ENCODE data around the gene PLPPR1. TPM values are rescaled to one million over a fixed set of nuclear protein-coding genes. Genes with fewer than 3 reads are reported as not detected.

PLPPR1 gene
- polyA plus RNA-seq, 1 of the 3 experiments (the other 2 are of a cell fraction) = not detected

GRCh38 chr9:101201630-101202029, 173.1 kb downstream of the PLPPR1 start (continued):
- TF ChIP-seq EZH2phosphoT487 (IDR thresholded peaks at IDR 0.05; ENCODE audit: borderline replicate concordance, low read depth) = no peak
- TF ChIP-seq TEAD4 (IDR thresholded peaks at IDR 0.05; ENCODE audit: borderline replicate concordance, insufficient read depth) = no peak
- TF ChIP-seq POLR2AphosphoS5 (IDR thresholded peaks at IDR 0.05; ENCODE audit: low read depth, low read length) = no peak
- no peak for TF ChIP-seq TCF12 (IDR thresholded peaks at IDR 0.05)

DNA sequence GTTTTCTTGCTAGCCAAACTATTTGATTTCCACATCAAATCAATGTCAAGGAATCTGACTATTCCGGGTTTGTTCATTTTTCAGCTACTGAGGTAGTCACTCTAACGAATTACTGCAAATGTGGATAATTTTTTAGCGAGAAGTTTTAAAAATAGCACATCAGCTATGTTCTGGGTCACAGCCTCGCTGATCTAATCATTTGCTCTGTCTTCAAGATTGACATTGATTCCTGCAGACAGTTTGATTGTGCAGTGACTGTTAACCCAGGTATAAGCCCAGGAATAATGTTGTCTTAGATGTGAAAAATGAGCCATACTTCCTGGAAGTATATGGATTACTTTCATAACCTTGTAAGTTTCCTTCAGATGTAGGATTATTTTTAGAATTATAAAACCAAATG, 181.1 kb downstream of the PLPPR1 start:
- H3K9me2 ChIP-seq = no peaks in the 10 kb centered on the region
- 12% methylated on average over 4 of the region's 4 CpGs for WGBS (ENCODE audit: low lambda C conversion rate)
- no peaks in the 10 kb centered on the region for H3K9me3 ChIP-seq

GRCh38 chr9:101212661-101213060, 184.1 kb downstream of the PLPPR1 start:
- Histone ChIP-seq H3F3A (replicated peaks; ENCODE audit: insufficient read depth) (no peaks in the 10 kb centered on the region), H3K9me3 (no peaks in the 10 kb centered on the region), H3K9me2 (no peaks in the 10 kb centered on the region), H4K20me1 (ENCODE audit: insufficient read depth) (no peaks in the 10 kb centered on the region), H2AFZ (ENCODE audit: low read depth) (no peak overlapping the region), H3K4me1 (ENCODE audit: control insufficient read depth in 1 of 2, insufficient read depth in 2 of 2, low read depth in 1 of 2, low read length in 1 of 2) (no peaks in the 10 kb centered on the region), H3K4me3 (ENCODE audit: low read depth in 2 of 2, low read length in 1 of 2) (no peak overlapping the region), H3K27ac (ENCODE audit: low read depth in 2 of 2, low read length in 1 of 2) (no peak overlapping the region), H3K79me2 (ENCODE audit: insufficient read depth) (no peaks in the 10 kb centered on the region), H3K27me3 (ENCODE audit: insufficient read depth) (no peaks in the 10 kb centered on the region), H3K36me3 (replicated peaks in 1 of 2; ENCODE audit: control insufficient read depth in 1 of 2, insufficient read depth in 2 of 2, low read length in 1 of 2) (no peaks in the 10 kb centered on the region), H3K4me2 (no peak overlapping the region), H3K9ac (no peak overlapping the region)
- CTCF ChIA-PET = no interaction called here
- 14% methylated on average over 2 of the region's 2 CpGs for WGBS (ENCODE audit: low lambda C conversion rate)
- POLR2A ChIA-PET = no interaction called here
- no peak for DNase-seq
- TF ChIP-seq PBX3 (IDR thresholded peaks at IDR 0.05) (no peak), RAD21 (IDR thresholded peaks at IDR 0.05; ENCODE audit: low read length) (no peak)

More for the DNA sequence above, 181.1 kb downstream of the PLPPR1 start:
- DNase-seq = no peak
- no peak overlapping the region for H3K27ac ChIP-seq (ENCODE audit: low read depth in 2 of 2, low read length in 1 of 2)
- no peaks in the 10 kb centered on the region for H3F3A ChIP-seq (replicated peaks; ENCODE audit: insufficient read depth)
- no peaks in the 10 kb centered on the region for H3K27me3 ChIP-seq (ENCODE audit: insufficient read depth)
- H3K79me2 ChIP-seq (ENCODE audit: insufficient read depth) = no peaks in the 10 kb centered on the region
- ChIA-PET POLR2A (no interaction called here), CTCF (no interaction called here)
- H3K4me2 ChIP-seq = no peak overlapping the region
- H2AFZ ChIP-seq (ENCODE audit: low read depth) = no peak overlapping the region
- H3K9ac ChIP-seq = no peak overlapping the region
- H4K20me1 ChIP-seq (ENCODE audit: insufficient read depth) = no peaks in the 10 kb centered on the region
- H3K4me3 ChIP-seq (ENCODE audit: low read depth in 2 of 2, low read length in 1 of 2) = no peak overlapping the region
- H3K36me3 ChIP-seq (replicated peaks in 1 of 2; ENCODE audit: control insufficient read depth in 1 of 2, insufficient read depth in 2 of 2, low read length in 1 of 2) = no peaks in the 10 kb centered on the region
- TF ChIP-seq YY1 (IDR thresholded peaks at IDR 0.05; ENCODE audit: low read depth) = no peak
- no peak for TF ChIP-seq POLR2AphosphoS5 (IDR thresholded peaks at IDR 0.05; ENCODE audit: low read depth, low read length)
- TF ChIP-seq FOXM1 (IDR thresholded peaks at IDR 0.05; ENCODE audit: low read depth) = no peak
- no peak for TF ChIP-seq RAD21 (IDR thresholded peaks at IDR 0.05; ENCODE audit: low read length)
- H3K4me1 ChIP-seq (ENCODE audit: control insufficient read depth in 1 of 2, insufficient read depth in 2 of 2, low read depth in 1 of 2, low read length in 1 of 2) = no peaks in the 10 kb centered on the region

- no peaks in the 10 kb centered on the region for H3K79me2 ChIP-seq (ENCODE audit: insufficient read depth)
- no peak overlapping the region for H3K4me3 ChIP-seq (ENCODE audit: low read depth in 2 of 2, low read length in 1 of 2)
- no peak for DNase-seq
- POLR2A ChIA-PET = no interaction called here
- 19% methylated on average over 7 of the region's 7 CpGs for WGBS (ENCODE audit: low lambda C conversion rate)
- CTCF ChIA-PET = no interaction called here
- no peaks in the 10 kb centered on the region for H3F3A ChIP-seq (replicated peaks; ENCODE audit: insufficient read depth)
- no peak overlapping the region for H3K4me2 ChIP-seq
- no peaks in the 10 kb centered on the region for H3K27me3 ChIP-seq (ENCODE audit: insufficient read depth)
- no peaks in the 10 kb centered on the region for H3K4me1 ChIP-seq (ENCODE audit: control insufficient read depth in 1 of 2, insufficient read depth in 2 of 2, low read depth in 1 of 2, low read length in 1 of 2)
- H2AFZ ChIP-seq (ENCODE audit: low read depth) = no peak overlapping the region
- no peaks in the 10 kb centered on the region for H3K36me3 ChIP-seq (replicated peaks in 1 of 2; ENCODE audit: control insufficient read depth in 1 of 2, insufficient read depth in 2 of 2, low read length in 1 of 2)
- no peaks in the 10 kb centered on the region for H3K9me3 ChIP-seq
- H3K9ac ChIP-seq = no peak overlapping the region
- no peak overlapping the region for H3K27ac ChIP-seq (ENCODE audit: low read depth in 2 of 2, low read length in 1 of 2)
- no peaks in the 10 kb centered on the region for H3K9me2 ChIP-seq
- no peaks in the 10 kb centered on the region for H4K20me1 ChIP-seq (ENCODE audit: insufficient read depth)
- TF ChIP-seq SIN3A (IDR thresholded peaks at IDR 0.05; ENCODE audit: borderline replicate concordance, low read depth, low read length) (no peak), PBX3 (IDR thresholded peaks at IDR 0.05) (no peak), RFX5 (IDR thresholded peaks at IDR 0.05; ENCODE audit: low read length) (no peak), ZBTB33 (IDR thresholded peaks at IDR 0.05; ENCODE audit: borderline replicate concordance, low read depth) (no peak), FOXJ3 (CRISPR knock-in tag; IDR thresholded peaks at IDR 0.05) (no peak), JUND (IDR thresholded peaks at IDR 0.05) (no peak)
These were observed 190.5 kb downstream of the PLPPR1 start for GRCh38 chr9:101219030-101219429.
